Measurements from ENCODE around the gene FGD6. TPM values are rescaled to one million over a fixed set of nuclear protein-coding genes. Genes with fewer than 3 reads are reported as not detected.

Gene FGD6
- total RNA-seq, result 12.7 and 15.0 TPM in 2 replicates

GRCh38 chr12:95217377-95218149 is at the start of gene FGD6, which contains the start of gene VEZT:
Gene FGD6 (minus strand): TSS chr12:95217467. CDS start chr12:95217240, 227 bp downstream.
Gene VEZT (plus strand): TSS chr12:95217807. CDS start chr12:95217851, 44 bp downstream.

DNA sequence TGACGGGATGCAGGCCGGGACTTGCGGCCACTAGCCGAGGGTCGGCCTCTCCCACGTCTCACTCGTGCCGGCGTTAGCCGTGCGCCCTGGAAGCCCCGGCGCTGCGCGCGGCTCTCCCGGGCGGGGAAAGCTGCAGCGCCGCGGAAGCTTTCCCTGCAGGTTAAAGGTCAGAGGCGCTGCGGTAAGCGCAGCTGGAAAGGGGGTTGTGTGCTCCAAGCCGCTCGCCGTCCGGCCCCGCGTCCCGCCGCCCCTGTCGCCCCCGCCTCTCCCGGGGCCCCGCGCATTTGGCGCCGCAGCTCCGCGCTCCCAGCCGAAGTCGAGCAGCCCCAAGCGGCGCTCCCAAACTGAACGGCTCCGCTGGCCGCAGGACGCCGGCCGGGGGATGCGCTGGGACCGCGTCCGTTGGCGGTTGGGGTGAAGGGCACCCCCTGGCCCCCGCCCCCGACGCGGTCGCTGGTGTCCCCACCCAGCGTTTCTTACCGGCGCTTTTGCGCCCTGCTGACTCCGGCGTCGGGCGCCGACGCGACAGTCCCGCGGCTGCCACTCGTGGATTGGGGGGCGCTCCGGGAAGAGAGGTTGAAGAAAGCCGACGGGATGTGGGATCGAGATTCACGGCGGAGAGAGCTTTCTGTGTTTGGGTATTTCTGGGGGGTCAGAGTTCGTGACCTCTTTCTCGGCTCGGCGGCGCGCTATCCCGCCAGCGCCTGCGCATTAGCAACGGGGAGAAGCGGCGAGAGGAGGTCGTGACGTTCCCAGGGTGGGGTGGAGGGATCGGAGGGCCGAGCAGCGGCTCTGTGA is 144.2 kb downstream of the FGD6 start, which contains the start of gene NR2C1:
Gene NR2C1 (minus strand): TSS at position 719 of the 798 bp plus-strand sequence. CDS start 6,234 bp downstream, outside the sequence.

Other genes with a start within 250 kb of the FGD6 start
- gene NDUFA12, start 213.8 kb downstream of the FGD6 start, total RNA-seq, result 181 and 196 TPM in 2 replicates
- gene NR2C1, start 143.8 kb downstream of the FGD6 start, total RNA-seq, result 15.6 and 18.7 TPM in 2 replicates
- 66.6 and 69.0 TPM in 2 replicates for gene VEZT, start 340 bp upstream of the FGD6 start, total RNA-seq

Data from epithelial cell of umbilical artery (primary cell).